HCT116 (cell line): ENCODE measurements around the gene ADCY10. TPM values are rescaled to one million over a fixed set of nuclear protein-coding genes. Genes with fewer than 3 reads are reported as not detected.
A peak's percentile ranks its signal among the peaks of the same experiment; 100 is the strongest.

Experiments
- ATAC-seq: fragments of 200-7000 bp; cut with Tn5 transposase; 2 replicates; pipeline ENCODE4 v1.9.1; 2020; ENCODE audit warnings: mild to moderate bottlenecking, moderate library complexity
- BruUV-seq: library from RNA; stranded (reverse); fragments of 400-500 nt; replicated peaks from 2 replicates; lab custom pipeline; 2021; lab: Mats Ljungman, UMichigan
- CTCF ChIA-PET: fragments of 300-600 bp; sonication (Branson Sonifier 250); formaldehyde crosslinking; loops from one replicate; lab custom pipeline; 2021; ENCODE audit warnings: antibody characterized with exemption; lab: Charles Lee
- POLR2A ChIA-PET: fragments of 300-600, 350-600 bp; sonication (Branson Sonifier 250); formaldehyde crosslinking; loops from one replicate; lab custom pipeline; 2021; ENCODE audit warnings: antibody characterized with exemption; lab: Charles Lee
- RAD21 ChIA-PET, 2 experiments: fragments of 300-600 bp; sonication (Branson Sonifier 250); formaldehyde crosslinking; loops; one replicate each; lab custom pipeline; 2023; ENCODE audit warnings: low total read pairs in 2 of 2; ENCODE audit not compliant: uncharacterized antibody in 2 of 2, unreplicated experiment in 2 of 2, low non-redundant PET in 1 of 2; lab: Charles Lee
- DNase-seq: peaks from one replicate; pipeline ENCODE4 v3.0.0-alpha.2; 2010; ENCODE audit warnings: low read depth, low spot score
- H2AFZ ChIP-seq: fragments of 200-600 bp; shearing (Covaris generic), sonication (generic); 2 replicates; pipeline ENCODE4 v1.6.1; 2017; ENCODE audit warnings: low read depth, mixed run types, mixed read lengths, antibody characterized with exemption, low read length; ENCODE audit not compliant: poor library complexity, severe bottlenecking
- H3K27ac ChIP-seq: 2 replicates; pipeline ENCODE4 v1.5.1; 2012; ENCODE audit warnings: low read depth, low read length
- H3K27me3 ChIP-seq: fragments of 200-600 bp; sonication (generic); 2 replicates; pipeline ENCODE4 v1.6.1; 2016; ENCODE audit warnings: mixed run types, low read length, mixed read lengths; ENCODE audit not compliant: insufficient read depth
- H3K36me3 ChIP-seq, 2 experiments: fragments of 200-500 bp in 1 of 2; fragments of 200-600 bp in 1 of 2; sonication (Bioruptor generic) in 1 of 2; sonication (generic) in 1 of 2; 2 replicates each; pipeline versions ENCODE4 v1.5.1 to v1.6.1; 2014 to 2016; ENCODE audit warnings: low read length in 2 of 2, inconsistent platforms in 1 of 2, mixed read lengths in 1 of 2, mixed run types in 1 of 2; ENCODE audit not compliant: insufficient read depth in 2 of 2, control insufficient read depth in 1 of 2
- H3K4me1 ChIP-seq, 2 experiments: fragments of 200-600 bp in 1 of 2; sonication (generic) in 1 of 2; 2 replicates each; pipeline versions ENCODE4 v1.5.1 to v1.6.1; 2012 to 2017; ENCODE audit warnings: low read length in 2 of 2, inconsistent platforms in 1 of 2, mild to moderate bottlenecking in 1 of 2, mixed read lengths in 1 of 2, mixed run types in 1 of 2, moderate library complexity in 1 of 2; ENCODE audit not compliant: insufficient read depth in 2 of 2, control insufficient read depth in 1 of 2
- H3K4me2 ChIP-seq: fragments of 200-600 bp; sonication (generic); 2 replicates; pipeline ENCODE4 v1.6.1; 2017; ENCODE audit warnings: mixed run types, low read length, mixed read lengths
- H3K4me3 ChIP-seq, 2 experiments: fragments of 200-600 bp in 1 of 2; sonication (generic) in 1 of 2; replicated peaks in 1 of 2; 2 replicates each; pipeline ENCODE4 v1.5.1; 2011 to 2016; ENCODE audit warnings: low read length in 2 of 2, control low read depth in 1 of 2, low read depth in 1 of 2, mild to moderate bottlenecking in 1 of 2, mixed read lengths in 1 of 2, mixed run types in 1 of 2
- H3K79me2 ChIP-seq: fragments of 200-600 bp; sonication (generic); 2 replicates; pipeline ENCODE4 v1.6.1; 2017; ENCODE audit warnings: mild to moderate bottlenecking, mixed run types, low read length, moderate library complexity, mixed read lengths; ENCODE audit not compliant: insufficient read depth
- H3K9ac ChIP-seq: fragments of 200-600 bp; sonication (generic); 2 replicates; pipeline ENCODE4 v1.6.1; 2016; ENCODE audit warnings: low read length, mixed read lengths
- H3K9me2 ChIP-seq: fragments of 200-600 bp; sonication (generic), shearing (Covaris generic); 2 replicates; pipeline ENCODE4 v1.6.1; 2017; ENCODE audit warnings: mixed run types, mild to moderate bottlenecking, moderate library complexity; ENCODE audit not compliant: insufficient read depth
- H3K9me3 ChIP-seq, 2 experiments: fragments of 200-500 bp in 1 of 2; fragments of 200-600 bp in 1 of 2; sonication (Bioruptor generic) in 1 of 2; sonication (generic) in 1 of 2; 2 replicates each; pipeline ENCODE4 v1.6.1; 2014 to 2017; ENCODE audit warnings: low read length in 2 of 2, mixed read lengths in 2 of 2, inconsistent platforms in 1 of 2, low read depth in 1 of 2, mild to moderate bottlenecking in 1 of 2, mixed run types in 1 of 2, moderate library complexity in 1 of 2; ENCODE audit not compliant: control insufficient read depth in 1 of 2, insufficient read depth in 1 of 2
- H4K20me1 ChIP-seq: fragments of 200-600 bp; sonication (generic), shearing (Covaris generic); 2 replicates; pipeline ENCODE4 v1.6.1; 2017; ENCODE audit warnings: mixed run types, mild to moderate bottlenecking, moderate library complexity; ENCODE audit not compliant: insufficient read depth
- POLR2A ChIP-seq: IDR thresholded peaks from 2 replicates; pipeline ENCODE4 v1.7.0; 2011; ENCODE audit warnings: borderline replicate concordance; ENCODE audit not compliant: insufficient read depth, insufficient read length; ENCODE audit errors: extremely low read depth
- RAD21 ChIP-seq: IDR thresholded peaks from 2 replicates; pipeline ENCODE4 v1.6.1; 2012; ENCODE audit warnings: low read depth, mild to moderate bottlenecking
- REST ChIP-seq: IDR thresholded peaks from 2 replicates; pipeline ENCODE4 v1.6.1; 2012; ENCODE audit warnings: low read depth
- ZBTB33 ChIP-seq: IDR thresholded peaks from 2 replicates; pipeline ENCODE4 v1.6.1; 2011; ENCODE audit warnings: mild to moderate bottlenecking, low read length, moderate library complexity; ENCODE audit not compliant: insufficient replicate concordance; ENCODE audit errors: extremely low read depth
- intact Hi-C: fragments of 100-400 bp; cut with micrococcal nuclease; formaldehyde crosslinking; loops from 2 replicates; pipeline ENCODE4 v1.10.0; 2022
- total RNA-seq: library from RNA; stranded (reverse); gene quantifications from one replicate; pipeline ENCODE4 v1.2.1, GENCODE V29; 2021; ENCODE audit not compliant: unreplicated experiment

Gene ADCY10
- total RNA-seq, 1 experiment from 2014 or later: 0.30 TPM

- TF ChIP-seq REST: no peak
Observed at GRCh38 chr1:167935216-167936067, 21.5 kb upstream of the ADCY10 start (continued).

GRCh38 chr1:167934426-167935215 lies 20.7 kb upstream of the ADCY10 start:
- no peak for DNase-seq
- Histone ChIP-seq H3K4me1 (peaks cover 10 to 24% of the 10 kb centered on the region in 2 experiments; a peak in 3 of 4 replicates), H3K9me2 (no peaks in the 10 kb centered on the region), H3K36me3 (no peaks in the 10 kb centered on the region), H3K4me3 (peak overlapping the region; percentile 79 to 87), H3K9me3 (no peaks in the 10 kb centered on the region), H3K9ac (peak overlapping the region; percentile 86), H3K27me3 (no peaks in the 10 kb centered on the region), H3K27ac (peak overlapping the region; percentile 48), H2AFZ (no peak overlapping the region), H3K4me2 (peak overlapping the region; percentile 94), H4K20me1 (no peaks in the 10 kb centered on the region), H3K79me2 (peaks cover 48% of the 10 kb centered on the region)
- BruUV-seq: no TSS peak
- RAD21 ChIA-PET: no interaction called here
- no peak for ATAC-seq
- intact Hi-C loops: no loop called here
- POLR2A ChIA-PET: interaction anchor here (0.6 kb wide), 2 partner anchors 237 to 541 kb away, joined by 3 to 5 read pairs; no protein-coding TSS in a partner anchor
- CTCF ChIA-PET: no interaction called here
- TF ChIP-seq POLR2A (no peak), ZBTB33 (no peak), RAD21 (no peak)
